Heart right ventricle (tissue), 16 donors: Measurements from ENCODE around the gene PERM1. TPM values are rescaled to one million over a fixed set of nuclear protein-coding genes. Genes with fewer than 3 reads are reported as not detected.

ENCODE experiments used
- ATAC-seq, 8 donors: fragments of 200-7000 bp; cut with Tn5 transposase; one replicate each; pipeline ENCODE4 v1.9.1; 2020; ENCODE audit warnings: mild to moderate bottlenecking in 8 of 8, moderate library complexity in 8 of 8, moderate number of reproducible peaks in 1 of 8
- DNase-seq, 2 donors: peaks; one replicate each; pipeline ENCODE4 v3.0.0-alpha.2; 2020
- H3K27ac ChIP-seq, 10 donors: fragments of 200-600 bp; sonication (generic) in 2 of 10; one replicate each; pipeline versions ENCODE4 v1.5.0 to v1.8.0; 2020 to 2022; ENCODE audit warnings: mild to moderate bottlenecking in 3 of 10
- H3K27me3 ChIP-seq, 7 donors: fragments of 200-600 bp; one replicate each; pipeline ENCODE4 v1.8.0; 2021 to 2022; ENCODE audit warnings: mild to moderate bottlenecking in 2 of 7
- H3K36me3 ChIP-seq, 9 donors: fragments of 200-600 bp; sonication (generic) in 1 of 9; one replicate each; pipeline versions ENCODE4 v1.5.0 to v1.8.0; 2020 to 2022; ENCODE audit warnings: mild to moderate bottlenecking in 2 of 9
- H3K4me1 ChIP-seq, 9 donors: fragments of 200-600 bp; sonication (generic) in 1 of 9; one replicate each; pipeline versions ENCODE4 v1.5.0 to v1.8.0; 2020 to 2022; ENCODE audit warnings: mild to moderate bottlenecking in 4 of 9
- H3K4me3 ChIP-seq, 10 donors: fragments of 200-600 bp; sonication (generic) in 2 of 10; one replicate each; pipeline versions ENCODE4 v1.5.0 to v1.8.0; 2020 to 2022; ENCODE audit warnings: mild to moderate bottlenecking in 7 of 10, moderate library complexity in 2 of 10
- H3K9me3 ChIP-seq, 11 donors: fragments of 200-600 bp in 10 of 11; sonication (generic) in 2 of 11; one replicate each; pipeline versions ENCODE4 v1.5.0 to v1.8.0; 2013 to 2022; ENCODE audit warnings: mild to moderate bottlenecking in 2 of 11, control low read depth in 1 of 11, moderate library complexity in 1 of 11
- CTCF ChIP-seq, 9 donors: fragments of 200-600 bp; sonication (generic) in 2 of 9; IDR thresholded peaks; one replicate each; pipeline versions ENCODE4 v1.5.0 to v1.8.0; 2021 to 2022; ENCODE audit warnings: antibody characterized with exemption in 9 of 9, mild to moderate bottlenecking in 5 of 9, moderate library complexity in 1 of 9
- WGBS, 2 donors: extraction: QIAGEN DNeasy Blood & Tissue Kit; methylation state at CpG; one replicate each; pipeline ENCODE4 v1.1.7; 2013; ENCODE audit warnings: inconsistent platforms in 1 of 2; 5-methylcytosine and 5-hydroxymethylcytosine counted together
- intact Hi-C, 10 donors: fragments of 100-400 bp; cut with DNase I; formaldehyde crosslinking; loops; one replicate each; pipeline versions ENCODE4 v1.11.1 to v1.14.2; 2022
- polyA plus RNA-seq, 2 donors: library from polyadenylated mRNA; stranded (reverse); fragments of 200-250 nt; gene quantifications; one replicate each; pipeline ENCODE4 v1.2.3, GENCODE V29; 2013
- total RNA-seq, 10 donors: library from RNA; stranded (reverse); fragmentation: NEBNext Ultra II Directional in 3 of 10; extraction: Animal tissue kit (Norgen Biotek cat#: 25700) in 3 of 10; gene quantifications; one replicate each; pipeline versions ENCODE4 v1.2.1 to v1.2.4, GENCODE V29; 2021 to 2023
- donor health status: Arrhythmogenic right ventricular cardiomyopathy.
- donor health status: ischemic (EF 13 %, LVEDD 7.1; RV severe dilation, severe dysfunction).
- donor health status: healthy with polysubstance abuse.
- donor health status: DM: no; HTN: yes; CAD: no.
- donor health status: DM: no; HTN: no; CAD: no.
- donor health status: ischemic (EF 25% LVEDD 6.9; RV normal size, moderate dysfunction).
- donor health status: ischemic (EF 25% LVEDD 5.7; RV mildly dilated, moderate dysfunction).
- donor health status: healthy.
- donor health status: DM: yes; HTN: yes; CAD: no.
- donor health status: Ischemic cardiomyopathy.
- donor health status: ischemic (EF 35%, LVEDD 5.7; RV mildly dilated, moderate dysfunction).
- donor health status: nonischemic (EF 11% LVEDD 7.7; RV severe dilation, severe dysfunction).
- donor health status: DM: yes; HTN: yes; CAD: no.
- donor health status: PGD.
- donor health status: ischemic (EF 29% LVEDD 5.4; RV normal size, mild dysfunction).
- donor health status: nonischemic (EF 23%, LVEDD 6.1; RV moderate dilation, normal function).

PERM1 gene
- total and polyA plus RNA-seq, 12 donors, result 55.1 to 513 (median 122) TPM

GRCh38 chr1:1025730-1026129 is 43.8 kb upstream of the PERM1 start:
- no peak for TF ChIP-seq CTCF (IDR thresholded peaks at IDR 0.05)
- peak overlapping the region in 1 of 10 donors; percentile 37 for H3K27ac ChIP-seq
- no peaks in the 10 kb centered on the region for H3K9me3 ChIP-seq
- peaks cover 0 to 32% (median 0%) of the 10 kb centered on the region in 7 donors for H3K27me3 ChIP-seq
- H3K4me3 ChIP-seq, result no peak overlapping the region
- intact Hi-C loops, result loop anchor here in 2 of 10 donors (5.0 to 10.0 kb wide), 2 partner anchors 33 to 269 kb away; no protein-coding TSS in a partner anchor
- peaks cover 15 to 64% (median 29%) of the 10 kb centered on the region in 9 donors for H3K4me1 ChIP-seq
- ATAC-seq, result peak in 3 of 8 donors; percentile 5 to 12 (median 7)
- DNase-seq, result no peak
- WGBS, 2 donors, result 83 to 88% methylated on average over 10 of the region's 10 CpGs
- H3K36me3 ChIP-seq, result peaks cover 0 to 9% (median 0%) of the 10 kb centered on the region in 9 donors

DNA sequence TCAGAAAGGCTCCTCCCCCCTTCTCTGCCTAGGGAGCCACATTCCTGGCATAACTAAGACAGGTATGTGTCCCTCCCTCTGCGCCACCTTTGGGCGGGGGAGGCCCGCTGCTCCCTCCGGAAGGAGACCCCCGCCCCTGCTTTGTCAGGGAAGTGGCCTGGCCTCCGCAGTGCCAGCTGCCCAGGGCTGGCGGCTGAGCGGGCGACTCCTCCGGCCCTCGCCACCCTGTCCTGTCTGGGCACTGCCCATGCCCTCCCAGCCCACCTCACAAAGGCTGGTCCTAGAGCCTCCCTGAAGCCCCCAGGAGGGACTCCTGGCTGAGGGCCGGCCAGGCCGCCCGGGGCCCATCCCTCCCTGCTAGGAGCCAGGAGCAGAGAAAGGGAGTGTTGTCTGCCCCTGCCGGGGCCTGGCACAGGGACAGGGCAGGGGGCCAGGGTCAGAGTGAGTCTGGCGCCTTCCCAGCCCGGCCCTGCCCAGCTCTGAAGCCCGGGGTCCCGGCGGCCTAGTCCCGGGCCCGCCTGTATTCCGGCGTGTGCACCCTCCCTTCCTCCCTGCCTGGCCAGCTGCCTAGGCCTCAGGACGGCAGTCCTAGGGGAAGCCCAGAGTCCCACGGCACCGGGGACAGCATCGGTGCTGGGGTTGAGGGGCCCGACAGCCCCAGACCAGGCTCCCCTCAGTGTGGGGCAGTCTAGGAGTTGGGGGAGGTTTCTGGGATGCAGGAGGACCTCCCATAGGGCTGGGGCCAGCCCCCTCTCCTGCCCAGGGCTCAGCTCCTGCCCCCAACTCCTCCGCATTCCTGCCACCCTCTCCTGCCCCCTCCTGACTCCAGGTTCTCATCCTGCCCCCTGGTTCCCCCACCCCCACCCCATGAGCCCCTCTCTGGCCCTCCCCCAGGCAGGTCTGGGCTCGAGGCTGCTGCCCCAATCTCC is 43.1 kb upstream of the PERM1 start:
- 46 to 54% methylated on average over 24 to 31 of the region's 31 CpGs for WGBS, 2 donors
- Histone ChIP-seq H3K9me3 (no peaks in the 10 kb centered on the region), H3K27me3 (peaks cover 0 to 38% (median 0%) of the 10 kb centered on the region in 7 donors), H3K36me3 (peaks cover 0 to 9% (median 0%) of the 10 kb centered on the region in 9 donors), H3K27ac (peak overlapping the region in 6 of 10 donors; percentile 37 to 49 (median 42)), H3K4me1 (peaks cover 21 to 68% (median 36%) of the 10 kb centered on the region in 9 donors), H3K4me3 (peak overlapping the region in 6 of 10 donors; percentile 5 to 29 (median 20))
- ATAC-seq, result peak in 7 of 8 donors; percentile 3 to 61 (median 45)
- no peak for DNase-seq
- intact Hi-C loops, result loop anchor here in 2 of 10 donors (5.0 to 10.0 kb wide), 2 partner anchors 33 to 270 kb away; no protein-coding TSS in a partner anchor
- TF ChIP-seq CTCF (IDR thresholded peaks at IDR 0.05), result no peak

DNA sequence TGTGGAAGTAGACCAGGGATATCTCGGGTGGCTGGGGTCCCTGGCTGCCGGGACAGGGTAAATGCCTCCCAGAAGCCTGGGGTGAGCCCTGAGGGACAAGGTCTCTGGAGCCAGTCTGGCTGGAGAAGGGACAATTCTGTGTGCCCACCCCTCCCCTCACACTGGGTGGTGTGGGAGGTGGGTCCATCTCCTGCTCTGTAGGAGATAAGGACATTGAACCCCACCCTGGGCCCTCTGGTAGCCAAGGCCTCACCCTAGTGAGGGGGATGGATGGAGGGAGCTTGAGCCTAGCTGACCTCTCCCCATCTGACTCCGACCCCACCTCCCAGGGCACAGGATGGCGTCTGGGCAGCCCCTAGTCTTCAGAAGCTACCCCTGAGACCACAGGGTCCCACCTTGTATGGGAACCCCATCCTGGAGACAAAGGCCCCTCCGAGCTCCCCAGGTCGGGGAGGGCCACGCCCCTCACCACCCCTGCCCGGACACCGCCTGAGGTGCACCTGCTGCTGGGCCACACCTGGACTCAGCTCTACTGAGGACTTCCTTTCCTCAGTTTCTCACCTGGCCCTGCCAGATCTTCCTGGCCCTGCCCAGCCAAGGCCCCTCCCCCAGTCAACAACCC is 42.4 kb upstream of the PERM1 start:
- no peak for DNase-seq
- no peak for TF ChIP-seq CTCF (IDR thresholded peaks at IDR 0.05)
- 92 to 94% methylated on average over 9 of the region's 9 CpGs for WGBS, 2 donors
- Histone ChIP-seq H3K9me3 (no peaks in the 10 kb centered on the region), H3K4me3 (peak overlapping the region in 2 of 10 donors; percentile 25 to 29), H3K4me1 (peaks cover 21 to 68% (median 36%) of the 10 kb centered on the region in 9 donors), H3K27me3 (peaks cover 0 to 39% (median 0%) of the 10 kb centered on the region in 7 donors), H3K36me3 (peaks cover 0 to 9% (median 0%) of the 10 kb centered on the region in 9 donors), H3K27ac (peak overlapping the region in 4 of 10 donors; percentile 41 to 49 (median 45))
- ATAC-seq, result no peak
- intact Hi-C loops, result loop anchor here in 1 of 10 donors (10.0 kb wide), 1 partner anchor 271 kb away; no protein-coding TSS in a partner anchor

DNA sequence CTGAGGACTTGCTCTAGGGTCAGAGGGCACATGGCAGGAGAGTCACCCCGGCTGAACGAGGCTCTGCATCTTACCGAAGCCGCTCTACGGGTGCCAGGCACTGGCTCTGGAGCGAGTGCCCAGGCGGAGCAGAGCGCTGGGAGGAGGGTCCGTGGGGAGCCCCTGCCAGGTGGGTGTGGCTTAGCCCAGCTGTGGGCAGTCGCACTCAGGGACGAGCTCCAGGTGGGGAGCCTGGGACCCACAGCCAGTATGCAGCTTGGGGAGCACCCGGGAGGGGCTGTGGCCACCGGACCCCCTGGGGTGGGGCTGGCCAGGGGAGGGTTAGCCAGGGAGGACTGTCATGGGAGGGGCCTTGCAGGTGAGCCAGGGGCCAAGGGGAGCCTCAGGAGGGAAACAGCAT is 41.8 kb upstream of the PERM1 start:
- no peak for TF ChIP-seq CTCF (IDR thresholded peaks at IDR 0.05)
- Histone ChIP-seq H3K9me3 (no peaks in the 10 kb centered on the region), H3K4me1 (peaks cover 22 to 72% (median 36%) of the 10 kb centered on the region in 9 donors), H3K36me3 (peaks cover 0 to 9% (median 0%) of the 10 kb centered on the region in 9 donors), H3K27ac (no peak overlapping the region), H3K4me3 (no peak overlapping the region), H3K27me3 (peaks cover 0 to 39% (median 0%) of the 10 kb centered on the region in 7 donors)
- 75 to 84% methylated on average over 13 of the region's 13 CpGs for WGBS, 2 donors
- intact Hi-C loops, result loop anchor here in 1 of 10 donors (10.0 kb wide), 1 partner anchor 271 kb away; no protein-coding TSS in a partner anchor
- ATAC-seq, result no peak
- no peak for DNase-seq
